HepG2 (cell line): Measurements from ENCODE around the gene FIBP. TPM values are rescaled to one million over a fixed set of nuclear protein-coding genes. Genes with fewer than 3 reads are reported as not detected.
A peak's percentile ranks its signal among the peaks of the same experiment; 100 is the strongest.

Experiments used
- ELF3 ChIP-seq: IDR thresholded peaks from 2 replicates; pipeline ENCODE4 v1.6.1; 2016; ENCODE audit warnings: missing genetic modification reagents, missing compliant biosample characterization
- FOXK1 ChIP-seq: sonication (generic); formaldehyde crosslinking; IDR thresholded peaks from 2 replicates; pipeline ENCODE4 v1.4.0; 2020; ENCODE audit warnings: low read depth, missing genetic modification reagents, borderline replicate concordance
- FOXO1 ChIP-seq: sonication (generic); formaldehyde crosslinking; IDR thresholded peaks from 2 replicates; pipeline ENCODE4 v1.4.0; 2020; ENCODE audit warnings: missing genetic modification reagents
- POLR2AphosphoS5 ChIP-seq: IDR thresholded peaks from 2 replicates; pipeline ENCODE4 v1.6.1; 2012; ENCODE audit warnings: low read depth, low read length
- SP5 ChIP-seq: IDR thresholded peaks from 2 replicates; pipeline ENCODE4 v1.6.1; 2016; ENCODE audit warnings: low read depth, borderline replicate concordance
- TEF ChIP-seq: sonication (generic); formaldehyde crosslinking; IDR thresholded peaks from 2 replicates; pipeline ENCODE4 v1.5.0; 2020; ENCODE audit warnings: missing genetic modification reagents
- ZBTB38 ChIP-seq: sonication (generic); formaldehyde crosslinking; IDR thresholded peaks from 2 replicates; pipeline ENCODE4 v1.5.1; 2020; ENCODE audit warnings: mild to moderate bottlenecking, missing genetic modification reagents
- ZFY ChIP-seq: sonication (generic); formaldehyde crosslinking; IDR thresholded peaks from 2 replicates; pipeline ENCODE4 v1.4.0; 2020; ENCODE audit warnings: missing genetic modification reagents
- ZKSCAN1 ChIP-seq: fragments of 150-350 bp; IDR thresholded peaks from 2 replicates; pipeline ENCODE4 v1.6.1; 2014; ENCODE audit warnings: low read length
- ZMAT3 ChIP-seq: sonication (generic); formaldehyde crosslinking; conservative IDR thresholded peaks from 2 replicates; pipeline ENCODE4 v1.7.0; 2021; ENCODE audit warnings: missing genetic modification reagents
- ZNF333 ChIP-seq: sonication (generic); formaldehyde crosslinking; IDR thresholded peaks from 2 replicates; pipeline ENCODE4 v1.4.0; 2020; ENCODE audit warnings: mild to moderate bottlenecking, missing genetic modification reagents, borderline replicate concordance
- ZNF550 ChIP-seq: sonication (generic); formaldehyde crosslinking; IDR thresholded peaks from 2 replicates; pipeline ENCODE4 v1.4.0; 2020; ENCODE audit warnings: mild to moderate bottlenecking, missing genetic modification reagents, borderline replicate concordance
- ZNF773 ChIP-seq: sonication (generic); formaldehyde crosslinking; IDR thresholded peaks from 2 replicates; pipeline ENCODE4 v1.4.0; 2020; ENCODE audit warnings: missing genetic modification reagents, borderline replicate concordance
- ZSCAN31 ChIP-seq: sonication (generic); formaldehyde crosslinking; IDR thresholded peaks from 2 replicates; pipeline ENCODE4 v1.5.0; 2020; ENCODE audit warnings: low read depth, mild to moderate bottlenecking, missing genetic modification reagents
- ZZZ3 ChIP-seq: sonication (generic); formaldehyde crosslinking; IDR thresholded peaks from 2 replicates; pipeline ENCODE4 v1.4.0; 2020; ENCODE audit warnings: missing genetic modification reagents, mild to moderate bottlenecking, borderline replicate concordance
- polyA plus RNA-seq, 8 experiments: library from polyadenylated mRNA; depleted of rRNA in 3 of 8; stranded (reverse) in 7 of 8; unstranded in 1 of 8; fragments of >200 nt; fragmentation: Illumina TruSeq in 4 of 8; extraction: Trizol in 4 of 8; gene quantifications; 2 replicates each; pipeline versions ENCODE4 v1.2.1 to v1.2.3, GENCODE V29; 2011 to 2016; ENCODE audit warnings: low read depth in 4 of 8, missing spikeins in 1 of 8, mixed read lengths in 1 of 8; ENCODE audit not compliant: insufficient read depth in 1 of 8
- total RNA-seq, 5 experiments: library from RNA; depleted of rRNA; stranded (reverse); fragments of >200 nt; fragmentation: Illumina TruSeq; extraction: Trizol; gene quantifications; 2 replicates each; pipeline ENCODE4 v1.2.3, GENCODE V29; 2016; ENCODE audit warnings: low read depth in 1 of 5
- TF ChIP-seq, protein P1 (sequence below): sonication (generic); formaldehyde crosslinking; IDR thresholded peaks from 2 replicates; pipeline ENCODE4 v1.5.1; 2020; ENCODE audit warnings: missing genetic modification reagents, mild to moderate bottlenecking, borderline replicate concordance
- TF ChIP-seq, protein P2 (sequence below): sonication (generic); formaldehyde crosslinking; IDR thresholded peaks from 2 replicates; pipeline ENCODE4 v1.8.1; 2023; ENCODE audit warnings: mild to moderate bottlenecking, missing genetic modification reagents
- TF ChIP-seq, protein P3 (sequence below): sonication (generic); formaldehyde crosslinking; IDR thresholded peaks from 2 replicates; pipeline ENCODE4 v1.5.1; 2020; ENCODE audit warnings: mild to moderate bottlenecking, missing genetic modification reagents, borderline replicate concordance

FIBP gene
- total and polyA plus RNA-seq, 2 of the 13 experiments (the other 11 are each of a cell fraction or from before 2014, with no cell fraction given) = 42.9 to 62.1 TPM

DNA sequence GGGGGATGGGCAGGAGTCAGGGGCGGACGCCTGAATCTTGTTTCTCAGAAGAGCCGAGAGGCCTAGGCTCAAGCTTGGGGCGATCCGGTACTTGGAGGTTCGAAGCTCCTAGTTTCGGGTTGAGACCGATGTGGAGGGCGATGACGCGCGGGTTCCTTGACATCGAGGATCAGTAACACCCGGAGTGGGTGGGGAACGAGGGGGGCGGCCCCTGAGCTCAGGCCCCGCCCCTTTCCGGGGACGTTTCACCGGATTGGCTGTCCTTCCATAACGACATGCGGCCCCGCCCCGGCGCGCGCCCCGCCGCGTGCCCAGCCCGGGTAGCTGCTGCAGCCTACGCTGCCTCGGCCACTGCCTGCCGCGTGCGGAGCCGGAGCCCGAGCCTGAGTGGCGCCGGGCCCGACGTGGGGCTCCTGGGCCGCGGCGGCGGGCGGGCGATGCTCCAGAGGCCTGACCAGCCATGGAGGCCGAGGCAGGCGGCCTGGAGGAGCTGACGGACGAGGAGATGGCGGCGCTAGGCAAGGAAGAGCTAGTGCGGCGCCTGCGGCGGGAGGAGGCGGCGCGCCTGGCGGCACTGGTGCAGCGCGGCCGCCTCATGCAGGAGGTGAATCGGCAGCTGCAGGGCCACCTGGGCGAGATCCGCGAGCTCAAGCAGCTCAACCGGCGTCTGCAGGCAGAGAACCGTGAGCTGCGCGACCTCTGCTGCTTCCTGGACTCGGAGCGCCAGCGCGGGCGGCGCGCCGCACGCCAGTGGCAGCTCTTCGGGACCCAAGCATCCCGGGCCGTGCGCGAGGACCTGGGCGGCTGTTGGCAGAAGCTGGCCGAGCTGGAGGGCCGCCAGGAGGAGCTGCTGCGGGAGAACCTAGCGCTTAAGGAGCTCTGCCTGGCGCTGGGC, 2.3 kb upstream of the FIBP start, which contains the start of gene CCDC85B (continued):
- TF ChIP-seq TEF (peak; percentile 40; the same call in 1 of the 2 replicates), ZFY (peak; percentile 93), FOXK1 (CRISPR knock-in tag) (peak; percentile 30; the same call in 1 of the 2 replicates), ZBTB38 (CRISPR knock-in tag) (peak; percentile 73; the same call in 1 of the 2 replicates), ZNF773 (CRISPR knock-in tag) (peak; percentile 75; the same call in 1 of the 2 replicates), FOXO1 (CRISPR knock-in tag) (peak; percentile 32; the same call in 1 of the 2 replicates), ZNF333 (CRISPR knock-in tag) (peak; percentile 25; the same call in 1 of the 2 replicates), ZNF550 (CRISPR knock-in tag) (no peak), ZMAT3 (CRISPR knock-in tag) (peak; percentile 88), ZSCAN31 (CRISPR knock-in tag) (peak; percentile 96), POLR2AphosphoS5 (peak; percentile 89), ZKSCAN1 (no peak), SP5 (CRISPR knock-in tag) (peak; percentile 31; the same call in 1 of the 2 replicates), ELF3 (CRISPR knock-in tag) (0 out of 2 replicates have a peak, but pooled peaks have one; percentile 55), ZZZ3 (CRISPR knock-in tag) (0 out of 2 replicates have a peak, but pooled peaks have one; percentile 29)
- TF ChIP-seq, protein P1, sequence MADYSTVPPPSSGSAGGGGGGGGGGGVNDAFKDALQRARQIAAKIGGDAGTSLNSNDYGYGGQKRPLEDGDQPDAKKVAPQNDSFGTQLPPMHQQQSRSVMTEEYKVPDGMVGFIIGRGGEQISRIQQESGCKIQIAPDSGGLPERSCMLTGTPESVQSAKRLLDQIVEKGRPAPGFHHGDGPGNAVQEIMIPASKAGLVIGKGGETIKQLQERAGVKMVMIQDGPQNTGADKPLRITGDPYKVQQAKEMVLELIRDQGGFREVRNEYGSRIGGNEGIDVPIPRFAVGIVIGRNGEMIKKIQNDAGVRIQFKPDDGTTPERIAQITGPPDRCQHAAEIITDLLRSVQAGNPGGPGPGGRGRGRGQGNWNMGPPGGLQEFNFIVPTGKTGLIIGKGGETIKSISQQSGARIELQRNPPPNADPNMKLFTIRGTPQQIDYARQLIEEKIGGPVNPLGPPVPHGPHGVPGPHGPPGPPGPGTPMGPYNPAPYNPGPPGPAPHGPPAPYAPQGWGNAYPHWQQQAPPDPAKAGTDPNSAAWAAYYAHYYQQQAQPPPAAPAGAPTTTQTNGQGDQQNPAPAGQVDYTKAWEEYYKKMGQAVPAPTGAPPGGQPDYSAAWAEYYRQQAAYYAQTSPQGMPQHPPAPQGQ (CRISPR knock-in tag) = no peak
- TF ChIP-seq, protein P2, sequence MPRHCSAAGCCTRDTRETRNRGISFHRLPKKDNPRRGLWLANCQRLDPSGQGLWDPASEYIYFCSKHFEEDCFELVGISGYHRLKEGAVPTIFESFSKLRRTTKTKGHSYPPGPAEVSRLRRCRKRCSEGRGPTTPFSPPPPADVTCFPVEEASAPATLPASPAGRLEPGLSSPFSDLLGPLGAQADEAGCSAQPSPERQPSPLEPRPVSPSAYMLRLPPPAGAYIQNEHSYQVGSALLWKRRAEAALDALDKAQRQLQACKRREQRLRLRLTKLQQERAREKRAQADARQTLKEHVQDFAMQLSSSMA (CRISPR knock-in tag) = peak; percentile 92
- TF ChIP-seq, protein P3, sequence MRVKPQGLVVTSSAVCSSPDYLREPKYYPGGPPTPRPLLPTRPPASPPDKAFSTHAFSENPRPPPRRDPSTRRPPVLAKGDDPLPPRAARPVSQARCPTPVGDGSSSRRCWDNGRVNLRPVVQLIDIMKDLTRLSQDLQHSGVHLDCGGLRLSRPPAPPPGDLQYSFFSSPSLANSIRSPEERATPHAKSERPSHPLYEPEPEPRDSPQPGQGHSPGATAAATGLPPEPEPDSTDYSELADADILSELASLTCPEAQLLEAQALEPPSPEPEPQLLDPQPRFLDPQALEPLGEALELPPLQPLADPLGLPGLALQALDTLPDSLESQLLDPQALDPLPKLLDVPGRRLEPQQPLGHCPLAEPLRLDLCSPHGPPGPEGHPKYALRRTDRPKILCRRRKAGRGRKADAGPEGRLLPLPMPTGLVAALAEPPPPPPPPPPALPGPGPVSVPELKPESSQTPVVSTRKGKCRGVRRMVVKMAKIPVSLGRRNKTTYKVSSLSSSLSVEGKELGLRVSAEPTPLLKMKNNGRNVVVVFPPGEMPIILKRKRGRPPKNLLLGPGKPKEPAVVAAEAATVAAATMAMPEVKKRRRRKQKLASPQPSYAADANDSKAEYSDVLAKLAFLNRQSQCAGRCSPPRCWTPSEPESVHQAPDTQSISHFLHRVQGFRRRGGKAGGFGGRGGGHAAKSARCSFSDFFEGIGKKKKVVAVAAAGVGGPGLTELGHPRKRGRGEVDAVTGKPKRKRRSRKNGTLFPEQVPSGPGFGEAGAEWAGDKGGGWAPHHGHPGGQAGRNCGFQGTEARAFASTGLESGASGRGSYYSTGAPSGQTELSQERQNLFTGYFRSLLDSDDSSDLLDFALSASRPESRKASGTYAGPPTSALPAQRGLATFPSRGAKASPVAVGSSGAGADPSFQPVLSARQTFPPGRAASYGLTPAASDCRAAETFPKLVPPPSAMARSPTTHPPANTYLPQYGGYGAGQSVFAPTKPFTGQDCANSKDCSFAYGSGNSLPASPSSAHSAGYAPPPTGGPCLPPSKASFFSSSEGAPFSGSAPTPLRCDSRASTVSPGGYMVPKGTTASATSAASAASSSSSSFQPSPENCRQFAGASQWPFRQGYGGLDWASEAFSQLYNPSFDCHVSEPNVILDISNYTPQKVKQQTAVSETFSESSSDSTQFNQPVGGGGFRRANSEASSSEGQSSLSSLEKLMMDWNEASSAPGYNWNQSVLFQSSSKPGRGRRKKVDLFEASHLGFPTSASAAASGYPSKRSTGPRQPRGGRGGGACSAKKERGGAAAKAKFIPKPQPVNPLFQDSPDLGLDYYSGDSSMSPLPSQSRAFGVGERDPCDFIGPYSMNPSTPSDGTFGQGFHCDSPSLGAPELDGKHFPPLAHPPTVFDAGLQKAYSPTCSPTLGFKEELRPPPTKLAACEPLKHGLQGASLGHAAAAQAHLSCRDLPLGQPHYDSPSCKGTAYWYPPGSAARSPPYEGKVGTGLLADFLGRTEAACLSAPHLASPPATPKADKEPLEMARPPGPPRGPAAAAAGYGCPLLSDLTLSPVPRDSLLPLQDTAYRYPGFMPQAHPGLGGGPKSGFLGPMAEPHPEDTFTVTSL (CRISPR knock-in tag) = no peak
